ENCODE data around the gene DRAXIN.

DRAXIN gene

GRCh38 chr1:11650331-11650991, 41.0 kb upstream of the DRAXIN start (continued):
- TF ChIP-seq ZNF677 (tag by site-specific recombination; IDR thresholded peaks at IDR 0.05) (peak; percentile 31; the same call in 1 of the 2 replicates), ZNF391 (tag by site-specific recombination; IDR thresholded peaks at IDR 0.05; ENCODE audit: borderline replicate concordance, low read depth) (0 out of 2 replicates have a peak, but pooled peaks have one; percentile 66), ZFP69B (tag by site-specific recombination; IDR thresholded peaks at IDR 0.05) (peak; percentile 61; the same call in 1 of the 2 replicates), PRDM1 (tag by site-specific recombination; IDR thresholded peaks at IDR 0.05) (no peak), ZNF518A (tag by site-specific recombination; conservative IDR thresholded peaks at IDR 0.05; ENCODE audit: low read depth) (no peak), GLI4 (tag by site-specific recombination; IDR thresholded peaks at IDR 0.05) (no peak), ZNF596 (tag by site-specific recombination; IDR thresholded peaks at IDR 0.05) (no peak), INSM2 (tag by site-specific recombination; IDR thresholded peaks at IDR 0.05) (no peak), HOXD13 (CRISPR knock-in tag; IDR thresholded peaks at IDR 0.05; ENCODE audit: borderline replicate concordance) (no peak), ELK4 (IDR thresholded peaks at IDR 0.05; ENCODE audit: borderline replicate concordance, low read depth, low read length) (no peak), ZNF416 (tag by site-specific recombination; IDR thresholded peaks at IDR 0.05) (no peak), ZNF280D (tag by site-specific recombination; IDR thresholded peaks at IDR 0.05) (0 out of 2 replicates have a peak, but pooled peaks have one; percentile 54), BCL11B (tag by site-specific recombination; IDR thresholded peaks at IDR 0.05; ENCODE audit: low read depth) (no peak), ZNF280C (tag by site-specific recombination; IDR thresholded peaks at IDR 0.05) (no peak), ZNF121 (tag by site-specific recombination; IDR thresholded peaks at IDR 0.05) (peak; percentile 51; the same call in 1 of the 2 replicates), ZNF600 (tag by site-specific recombination; IDR thresholded peaks at IDR 0.05) (peak; percentile 95), ZNF23 (tag by site-specific recombination; IDR thresholded peaks at IDR 0.05; ENCODE audit: borderline replicate concordance) (no peak), ZNF610 (tag by site-specific recombination; IDR thresholded peaks at IDR 0.05; ENCODE audit: borderline replicate concordance) (0 out of 2 replicates have a peak, but pooled peaks have one; percentile 60), ZBTB17 (tag by site-specific recombination; IDR thresholded peaks at IDR 0.05) (peak; percentile 49; the same call in 1 of the 2 replicates)

All from HEK293 (cell line).